Endometrium (tissue), 2 donors: ENCODE measurements around the gene HPD.

Experiments used
- FAIRE-seq: peaks from 2 replicates; lab custom pipeline; 2012; peaks lifted over from hg19 to GRCh38; lab: Jason Lieb, UNC
- donor health status: control.
- donor health status: control.

The HPD gene

DNA sequence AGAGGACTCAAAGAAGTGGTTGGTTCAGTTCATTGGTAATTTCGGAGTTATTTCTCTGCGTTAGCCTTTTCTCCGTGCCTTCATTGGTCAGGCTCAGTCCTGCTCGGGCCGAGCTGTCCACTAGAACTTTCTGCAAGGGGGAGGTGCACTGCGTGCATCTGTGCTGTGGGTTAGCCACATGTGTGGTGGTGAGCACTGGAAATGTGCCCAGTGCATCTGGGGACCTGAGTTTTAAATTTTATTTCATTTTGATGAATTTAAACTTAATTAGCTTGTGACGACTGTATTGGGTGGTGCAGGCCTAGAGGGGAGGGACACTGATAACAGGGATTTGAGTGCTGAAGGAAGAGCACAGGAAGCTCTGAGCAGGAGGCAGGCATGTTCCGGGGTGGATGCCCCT lies 30.4 kb downstream of the HPD start:
- FAIRE-seq = no peak

- no peak for FAIRE-seq
These were observed 31.1 kb downstream of the HPD start for GRCh38 chr12:121827351-121828099.

DNA sequence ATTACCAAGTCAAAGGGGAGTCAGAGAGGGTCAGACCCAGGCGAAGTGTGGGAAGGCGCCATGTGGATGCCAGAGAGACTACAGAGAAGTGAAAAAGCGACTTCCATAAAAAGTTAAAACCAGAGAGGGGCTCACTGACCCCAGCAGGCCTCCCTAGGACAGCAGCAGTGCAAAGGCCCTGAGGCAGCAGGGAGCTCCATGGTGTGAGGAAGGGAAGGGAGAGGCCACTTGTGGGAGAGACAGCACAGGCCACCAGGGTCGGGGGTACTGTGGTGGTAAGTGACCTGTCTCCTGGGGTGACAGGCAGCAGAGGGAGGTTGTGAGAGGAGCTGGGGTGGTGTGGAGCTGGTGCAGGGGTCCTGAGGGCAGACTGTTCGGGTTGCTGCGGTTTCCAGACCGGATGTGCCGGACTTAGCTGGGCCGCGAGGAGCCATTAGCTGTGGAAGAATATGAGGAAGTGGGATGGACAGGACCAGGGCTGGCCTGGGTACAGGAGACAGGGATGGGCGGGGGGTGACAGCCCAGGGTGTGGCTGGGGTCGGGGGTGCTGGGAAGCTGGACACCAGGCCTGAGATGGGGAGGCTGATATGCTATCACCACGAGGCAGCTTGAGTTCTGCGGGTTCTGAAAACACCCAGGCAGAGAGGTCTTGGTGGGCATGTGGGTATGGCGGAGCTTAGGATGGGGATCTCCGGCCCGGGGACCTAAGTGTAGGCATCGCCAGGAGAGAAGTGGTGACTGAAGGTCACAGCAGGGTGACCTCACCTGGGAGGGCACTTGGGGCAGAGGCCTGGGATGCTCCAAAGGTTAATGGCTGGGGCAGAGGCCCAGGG lies 32.1 kb downstream of the HPD start:
- no peak for FAIRE-seq

DNA sequence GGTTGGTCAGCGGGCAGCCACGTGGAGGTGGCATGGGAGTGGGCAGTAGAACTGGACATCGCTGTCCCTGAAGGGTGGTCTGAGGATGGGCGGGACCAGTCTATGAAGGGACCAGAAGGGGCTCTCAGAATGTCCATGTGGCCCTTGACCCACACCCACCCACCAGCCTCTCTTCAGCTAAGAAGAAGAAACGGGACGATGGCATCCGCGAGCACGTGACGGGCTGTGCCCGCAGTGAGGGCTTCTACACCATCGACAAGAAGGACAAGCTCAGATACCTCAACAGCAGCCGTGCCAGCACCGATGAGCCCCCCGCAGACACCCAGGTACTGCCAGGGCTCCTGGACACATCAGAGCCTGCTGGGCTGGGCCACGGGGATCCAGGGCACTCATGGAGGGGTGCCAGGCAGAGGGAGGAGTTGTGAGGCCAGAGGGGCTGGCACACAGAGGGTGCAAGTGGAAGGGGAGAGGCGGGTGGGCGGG lies 33.6 kb downstream of the HPD start:
- no peak for FAIRE-seq

DNA sequence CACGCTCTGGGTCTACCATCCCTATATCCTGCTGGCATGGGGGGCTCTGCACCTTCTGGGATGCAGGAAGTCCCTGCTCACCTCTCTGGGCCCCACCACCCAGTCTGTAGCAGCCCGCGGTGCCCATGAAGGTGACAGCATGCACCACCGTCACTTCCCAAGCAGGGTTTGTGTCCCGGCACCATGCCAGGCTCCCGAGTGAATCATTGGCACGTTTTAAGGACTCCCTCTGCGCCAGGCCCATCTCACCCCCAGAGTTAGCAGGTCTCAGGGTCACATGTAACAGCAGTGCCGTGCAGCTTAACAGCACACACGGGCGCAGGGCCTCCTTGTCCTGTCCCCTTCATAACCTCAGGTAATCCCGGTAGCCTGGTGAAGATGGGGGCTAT lies 34.9 kb downstream of the HPD start:
- FAIRE-seq = no peak

GRCh38 chr12:121823101-121823726 lies 35.4 kb downstream of the HPD start:
- no peak for FAIRE-seq

GRCh38 chr12:121822393-121823100 lies 36.1 kb downstream of the HPD start:
- no peak for FAIRE-seq

DNA sequence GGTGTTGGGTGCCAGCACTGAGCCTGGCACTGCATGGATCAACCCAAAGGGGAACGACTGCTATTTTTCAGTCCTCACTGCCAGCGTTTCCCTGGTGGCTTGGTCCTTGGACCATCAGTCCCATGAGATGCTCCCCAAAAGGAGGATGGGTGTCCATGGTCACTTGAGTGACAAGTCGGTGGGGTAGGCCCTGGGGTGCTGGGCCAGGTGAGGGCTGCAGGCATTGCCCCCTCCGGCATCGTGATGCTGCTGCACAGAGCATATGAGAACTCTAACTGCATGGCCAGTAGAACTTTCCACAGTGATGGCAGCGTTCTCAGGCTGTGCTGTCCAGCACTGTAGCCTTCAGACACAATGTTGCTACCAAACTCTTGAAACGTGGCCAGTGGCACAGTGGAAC lies 38.6 kb downstream of the HPD start:
- FAIRE-seq = no peak

DNA sequence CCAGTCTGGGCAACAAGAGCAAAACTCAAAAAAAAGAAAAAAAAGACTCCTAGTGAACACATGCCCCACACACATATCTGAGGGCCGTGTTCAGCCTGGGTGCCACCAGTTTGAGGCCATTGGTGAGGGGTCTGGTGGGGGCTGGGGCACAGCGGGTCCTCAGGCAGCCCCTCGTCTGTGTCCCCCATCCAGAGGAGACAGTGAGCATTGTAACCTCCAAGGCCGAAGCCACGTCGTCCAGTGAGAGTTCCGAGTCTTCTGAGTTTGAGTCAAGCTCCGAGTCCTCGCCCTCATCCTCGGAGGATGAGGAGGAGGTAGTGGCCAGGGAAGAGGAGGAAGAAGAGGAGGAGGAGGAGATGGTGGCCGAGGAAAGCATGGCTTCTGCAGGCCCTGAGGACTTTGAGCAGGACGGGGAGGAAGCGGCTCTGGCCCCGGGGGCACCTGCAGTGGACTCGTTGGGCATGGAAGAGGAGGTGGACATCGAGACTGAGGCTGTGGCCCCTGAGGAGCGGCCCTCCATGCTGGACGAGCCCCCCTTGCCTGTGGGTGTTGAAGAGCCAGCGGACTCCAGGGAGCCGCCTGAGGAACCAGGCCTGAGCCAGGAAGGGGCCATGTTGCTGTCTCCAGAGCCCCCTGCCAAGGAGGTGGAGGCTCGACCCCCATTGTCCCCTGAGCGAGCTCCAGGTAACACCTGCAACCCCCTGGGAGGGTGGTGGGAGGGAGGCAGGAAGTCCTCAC lies 39.3 kb downstream of the HPD start:
- FAIRE-seq = no peak

GRCh38 chr12:121817648-121818043 lies 41.0 kb downstream of the HPD start:
- FAIRE-seq = no peak

GRCh38 chr12:121816925-121817647 lies 41.6 kb downstream of the HPD start:
- no peak for FAIRE-seq

- FAIRE-seq = no peak
These were observed 43.4 kb downstream of the HPD start for GRCh38 chr12:121815263-121815662.

GRCh38 chr12:121814429-121815119 lies 44.1 kb downstream of the HPD start:
- FAIRE-seq = no peak

DNA sequence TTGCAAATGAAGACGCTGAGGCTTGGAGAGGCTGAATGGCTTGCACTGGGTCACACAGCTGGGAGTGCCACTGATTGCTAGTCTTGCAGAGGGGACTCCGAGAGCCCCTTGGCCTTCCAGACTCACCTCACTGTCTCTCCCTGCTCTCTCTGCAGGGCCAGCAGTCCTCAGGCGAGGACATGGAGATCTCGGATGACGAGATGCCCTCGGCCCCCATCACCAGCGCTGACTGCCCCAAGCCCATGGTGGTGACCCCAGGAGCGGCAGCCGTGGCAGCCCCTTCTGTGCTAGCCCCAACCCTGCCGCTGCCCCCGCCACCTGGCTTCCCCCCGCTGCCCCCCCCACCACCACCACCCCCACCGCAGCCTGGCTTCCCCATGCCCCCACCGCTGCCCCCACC lies 44.7 kb downstream of the HPD start:
- FAIRE-seq = no peak

DNA sequence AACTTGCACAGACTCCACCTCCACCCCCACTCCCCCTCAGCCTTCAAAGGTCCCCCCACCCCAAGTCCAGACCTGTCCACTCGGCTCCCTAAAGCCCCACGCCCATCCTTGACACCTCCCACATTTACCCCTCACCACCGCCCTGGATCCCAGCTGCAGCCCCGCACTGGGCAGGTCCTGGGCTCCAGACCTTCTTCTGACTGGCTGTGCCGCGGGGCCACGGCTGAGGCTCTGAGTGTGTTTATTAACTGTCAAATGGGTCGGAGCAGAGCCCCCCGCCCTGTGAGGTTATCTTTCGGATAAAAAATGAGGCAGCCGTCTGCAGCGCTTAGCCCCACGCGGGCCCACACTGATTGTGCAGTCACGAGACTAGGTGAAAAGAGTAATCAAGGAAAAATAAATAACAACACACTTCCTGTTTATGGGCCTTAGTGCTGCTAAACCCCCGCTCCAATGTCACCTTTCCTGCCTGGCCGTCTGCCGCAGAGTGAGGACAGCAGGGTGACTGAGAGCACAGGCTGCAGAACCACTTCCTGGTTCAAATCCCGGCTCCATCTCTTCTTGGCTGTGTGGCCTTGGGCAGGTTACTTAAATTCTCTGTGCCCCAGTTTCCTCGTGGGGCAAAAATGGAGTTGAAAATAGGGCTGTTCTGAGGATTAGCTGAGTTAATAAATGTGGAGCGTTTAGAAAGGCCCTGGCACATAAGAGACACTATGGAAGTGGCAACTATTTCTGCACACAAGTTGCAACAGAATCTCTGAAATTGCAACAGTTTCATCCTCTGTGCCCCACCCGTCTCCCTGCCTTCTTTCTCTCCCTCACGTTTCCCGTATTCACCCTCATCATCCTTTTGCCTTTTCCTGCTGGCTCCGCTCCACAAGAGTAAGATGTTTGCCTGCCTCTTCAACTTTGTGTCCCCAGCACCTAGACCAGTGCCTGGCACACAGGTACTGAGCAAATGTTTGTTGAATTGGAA lies 45.5 kb downstream of the HPD start:
- no peak for FAIRE-seq

DNA sequence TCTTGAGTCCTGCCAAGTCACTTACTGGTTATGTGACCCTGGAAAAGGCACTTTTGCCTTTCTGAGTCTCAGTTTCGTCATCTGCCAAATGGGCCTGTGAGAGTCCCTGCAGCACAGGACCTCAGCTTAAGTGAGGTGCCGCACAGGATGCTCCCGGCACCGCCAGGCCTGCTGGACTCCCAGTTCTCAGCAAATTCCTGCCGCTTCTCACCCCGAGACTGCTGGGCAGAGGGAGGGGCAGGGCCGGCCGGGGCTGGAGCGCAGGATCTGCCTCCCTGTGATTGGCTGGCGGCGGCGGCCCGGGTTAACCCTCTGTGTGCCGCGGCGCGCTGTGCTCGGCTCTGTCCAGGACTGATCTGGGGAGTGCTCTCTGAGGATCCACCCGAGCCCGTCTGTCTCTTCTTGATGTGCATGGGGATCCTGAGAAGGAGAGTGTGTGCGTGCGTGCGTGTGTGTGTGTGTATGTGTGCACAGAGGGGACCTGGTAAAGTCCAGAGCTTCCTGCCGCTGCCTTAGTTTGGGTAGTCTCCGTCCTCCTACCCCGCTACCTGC lies 46.3 kb downstream of the HPD start:
- FAIRE-seq = no peak

DNA sequence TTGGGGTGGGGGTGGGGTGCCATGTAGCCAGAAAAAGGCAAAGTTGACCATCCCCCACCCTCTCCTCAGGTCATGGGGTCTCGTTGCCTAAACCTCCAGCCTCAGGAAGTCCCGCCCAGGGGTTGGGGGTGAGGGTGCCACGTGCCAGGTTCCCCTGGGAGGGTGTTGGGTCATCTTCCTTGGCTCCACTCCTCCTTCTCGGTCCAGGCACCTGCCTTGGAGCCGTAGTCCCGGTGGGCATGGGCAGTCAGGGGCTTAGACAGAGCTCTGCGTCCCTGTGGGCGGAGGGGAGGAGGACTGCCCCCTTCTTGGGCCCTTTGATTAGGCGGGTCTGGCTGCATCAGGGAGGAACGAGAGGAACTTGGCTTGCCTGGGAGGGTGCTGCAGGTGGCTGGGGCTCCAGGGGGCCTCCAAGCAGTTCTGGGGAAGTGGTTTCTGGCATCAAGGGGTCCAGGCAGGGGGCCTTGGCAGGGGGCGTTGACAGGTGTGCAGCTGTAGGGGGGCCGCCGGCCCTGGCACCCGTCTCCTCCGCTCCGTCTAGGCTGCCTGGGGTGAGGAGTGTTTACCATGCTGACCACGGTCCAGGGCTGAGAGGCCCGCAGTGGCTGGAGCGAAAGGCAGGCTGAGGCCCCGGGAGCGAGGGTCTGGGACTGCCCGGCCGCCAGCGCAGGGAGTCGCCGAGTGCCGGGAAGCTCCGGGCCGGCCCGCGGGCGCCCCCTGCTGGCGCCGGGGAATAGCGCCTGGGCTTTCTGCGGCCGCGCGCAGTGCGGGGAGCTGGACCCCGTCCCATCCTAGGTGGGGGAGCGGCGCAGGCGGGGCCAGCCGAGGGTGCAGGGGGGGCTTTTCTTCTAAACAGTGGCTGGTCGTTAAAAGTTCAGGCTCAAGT lies 47.0 kb downstream of the HPD start:
- no peak for FAIRE-seq
